Mesenchymal stem cell (in vitro differentiated cells and primary cell): ENCODE results near the gene SLC3A2. TPM values are rescaled to one million over a fixed set of nuclear protein-coding genes. Genes with fewer than 3 reads are reported as not detected.

Experiments
- DNase-seq: peaks from one replicate; pipeline ENCODE4 v3.0.0-alpha.2; 2013
- H2AFZ ChIP-seq: one replicate; pipeline ENCODE4 v1.6.1; 2013; ENCODE audit warnings: low read depth, mild to moderate bottlenecking, control low read depth, inconsistent platforms, low read length, moderate library complexity
- H2AK5ac ChIP-seq: 2 replicates; pipeline ENCODE4 v1.6.1; 2013; ENCODE audit warnings: low read length, moderate library complexity, mild to moderate bottlenecking, inconsistent platforms; ENCODE audit not compliant: severe bottlenecking
- H2BK120ac ChIP-seq: one replicate; pipeline ENCODE4 v1.6.1; 2013; ENCODE audit warnings: low read depth, mild to moderate bottlenecking, inconsistent platforms, low read length, moderate library complexity
- H2BK12ac ChIP-seq, 2 experiments: one replicate each; pipeline ENCODE4 v1.6.1; 2013; ENCODE audit warnings: inconsistent platforms in 2 of 2, low read length in 2 of 2, mild to moderate bottlenecking in 2 of 2, moderate library complexity in 2 of 2, control low read depth in 1 of 2
- H2BK15ac ChIP-seq: one replicate; pipeline ENCODE4 v1.6.1; 2013; ENCODE audit warnings: mild to moderate bottlenecking, low read depth, inconsistent platforms; ENCODE audit not compliant: poor library complexity, severe bottlenecking
- H2BK5ac ChIP-seq: 2 replicates; pipeline ENCODE4 v1.6.1; 2013; ENCODE audit warnings: low read depth, mild to moderate bottlenecking, low read length, control low read depth, inconsistent platforms; ENCODE audit not compliant: poor library complexity, severe bottlenecking
- H3K14ac ChIP-seq, 2 experiments: one replicate each; pipeline ENCODE4 v1.6.1; 2013; ENCODE audit warnings: inconsistent platforms in 2 of 2, low read length in 2 of 2, control low read depth in 1 of 2, mild to moderate bottlenecking in 1 of 2, moderate library complexity in 1 of 2
- H3K18ac ChIP-seq, 2 experiments: one replicate each; pipeline ENCODE4 v1.6.1; 2013; ENCODE audit warnings: inconsistent platforms in 2 of 2, low read length in 2 of 2, control low read depth in 1 of 2, low read depth in 1 of 2, mild to moderate bottlenecking in 1 of 2
- H3K23ac ChIP-seq, 2 experiments: one replicate each; pipeline ENCODE4 v1.6.1; 2013; ENCODE audit warnings: inconsistent platforms in 2 of 2, low read length in 2 of 2, mild to moderate bottlenecking in 2 of 2, moderate library complexity in 2 of 2, control low read depth in 1 of 2
- H3K27ac ChIP-seq: 2 replicates; pipeline ENCODE4 v1.5.1; 2013; ENCODE audit warnings: mild to moderate bottlenecking, moderate library complexity, low read length, control low read depth, inconsistent platforms; ENCODE audit not compliant: poor library complexity, severe bottlenecking
- H3K27me3 ChIP-seq, 2 experiments: 2 replicates each; pipeline versions ENCODE4 v1.6.1 to v1.7.0; 2013; ENCODE audit warnings: low read length in 2 of 2, mild to moderate bottlenecking in 2 of 2, moderate library complexity in 2 of 2, control low read depth in 1 of 2, inconsistent platforms in 1 of 2; ENCODE audit not compliant: control insufficient read depth in 1 of 2, insufficient read depth in 1 of 2
- H3K36me3 ChIP-seq, 2 experiments: 2 replicates each; pipeline versions ENCODE4 v1.6.1 to v1.7.0; 2013; ENCODE audit warnings: low read length in 2 of 2, control low read depth in 1 of 2, inconsistent platforms in 1 of 2, low read depth in 1 of 2, mild to moderate bottlenecking in 1 of 2; ENCODE audit not compliant: insufficient read depth in 2 of 2, control insufficient read depth in 1 of 2
- H3K4ac ChIP-seq, 2 experiments: one replicate each; pipeline ENCODE4 v1.6.1; 2013; ENCODE audit warnings: inconsistent platforms in 2 of 2, low read length in 2 of 2, mild to moderate bottlenecking in 2 of 2, moderate library complexity in 2 of 2, control low read depth in 1 of 2, low read depth in 1 of 2
- H3K4me1 ChIP-seq: 2 replicates; pipeline ENCODE4 v1.6.1; 2013; ENCODE audit warnings: low read depth, low read length, control low read depth; ENCODE audit not compliant: control insufficient read depth, insufficient read depth
- H3K4me2 ChIP-seq: 2 replicates; pipeline ENCODE4 v1.6.1; 2013; ENCODE audit warnings: low read length, mild to moderate bottlenecking, inconsistent platforms; ENCODE audit not compliant: poor library complexity, severe bottlenecking
- H3K4me3 ChIP-seq, 2 experiments: 2 replicates each; pipeline versions ENCODE4 v1.5.1 to v1.7.0; 2013; ENCODE audit warnings: low read length in 2 of 2, mild to moderate bottlenecking in 2 of 2, control low read depth in 1 of 2, low read depth in 1 of 2; ENCODE audit not compliant: insufficient read depth in 1 of 2
- H3K79me1 ChIP-seq: replicated peaks from 2 replicates; pipeline ENCODE4 v1.6.1; 2013; ENCODE audit warnings: mild to moderate bottlenecking, control low read depth, low read length, inconsistent platforms; ENCODE audit not compliant: poor library complexity, severe bottlenecking
- H3K9ac ChIP-seq: 2 replicates; pipeline ENCODE4 v1.7.0; 2013; ENCODE audit warnings: mild to moderate bottlenecking, low read length, moderate library complexity
- H3K9me3 ChIP-seq: 2 replicates; pipeline ENCODE4 v1.7.0; 2013; ENCODE audit warnings: mild to moderate bottlenecking, low read length; ENCODE audit not compliant: control insufficient read depth
- H4K8ac ChIP-seq: one replicate; pipeline ENCODE4 v1.6.1; 2013; ENCODE audit warnings: inconsistent platforms, mild to moderate bottlenecking, low read length, moderate library complexity
- H4K91ac ChIP-seq: one replicate; pipeline ENCODE4 v1.6.1; 2013; ENCODE audit warnings: mild to moderate bottlenecking, low read length, inconsistent platforms
- WGBS: methylation state at CpG from one replicate; pipeline ENCODE4 v1.1.7; 2013; ENCODE audit warnings: mixed read lengths; 5-methylcytosine and 5-hydroxymethylcytosine counted together
- polyA plus RNA-seq, 2 experiments: library from polyadenylated mRNA; stranded (reverse); fragments of 200-250 nt; gene quantifications; one replicate each; pipeline ENCODE4 v1.2.3, GENCODE V29; 2013

The SLC3A2 gene
- polyA plus RNA-seq (2013, experiment 1 of 2): 107 TPM
- polyA plus RNA-seq (2013, experiment 2 of 2): 99.1 TPM

DNA sequence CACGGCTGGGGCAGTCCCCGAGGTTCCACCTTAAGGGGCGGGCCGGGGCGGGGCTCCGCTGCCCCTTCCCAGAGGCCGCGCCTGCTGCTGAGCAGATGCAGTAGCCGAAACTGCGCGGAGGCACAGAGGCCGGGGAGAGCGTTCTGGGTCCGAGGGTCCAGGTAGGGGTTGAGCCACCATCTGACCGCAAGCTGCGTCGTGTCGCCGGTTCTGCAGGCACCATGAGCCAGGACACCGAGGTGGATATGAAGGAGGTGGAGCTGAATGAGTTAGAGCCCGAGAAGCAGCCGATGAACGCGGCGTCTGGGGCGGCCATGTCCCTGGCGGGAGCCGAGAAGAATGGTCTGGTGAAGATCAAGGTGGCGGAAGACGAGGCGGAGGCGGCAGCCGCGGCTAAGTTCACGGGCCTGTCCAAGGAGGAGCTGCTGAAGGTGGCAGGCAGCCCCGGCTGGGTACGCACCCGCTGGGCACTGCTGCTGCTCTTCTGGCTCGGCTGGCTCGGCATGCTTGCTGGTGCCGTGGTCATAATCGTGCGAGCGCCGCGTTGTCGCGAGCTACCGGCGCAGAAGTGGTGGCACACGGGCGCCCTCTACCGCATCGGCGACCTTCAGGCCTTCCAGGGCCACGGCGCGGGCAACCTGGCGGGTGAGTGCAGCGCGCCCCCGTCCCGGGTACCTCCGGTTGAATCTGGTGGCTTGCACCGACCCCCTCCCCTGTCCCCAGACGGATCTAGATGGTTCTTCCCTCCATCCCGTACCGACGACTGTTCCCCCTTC lies at the start of gene SLC3A2:
Gene SLC3A2, plus strand, starts transcription at position 94 of the 776 bp plus-strand sequence. Its CDS starts 128 bp downstream, at position 222.
- peak; percentile 88 for DNase-seq
- H4K91ac ChIP-seq: peak within 1 kb of the TSS; percentile 100
- peak within 1 kb of the TSS in 1 of 2 experiments; percentile 93 for H2BK12ac ChIP-seq
- H2BK15ac ChIP-seq: peak within 1 kb of the TSS; percentile 82
- peak within 1 kb of the TSS; percentile 74 for H3K4me2 ChIP-seq
- no peaks in the 10 kb centered on the region for H3K27me3 ChIP-seq
- peaks cover 12% of the 10 kb centered on the region for H3K79me1 ChIP-seq
- H2BK5ac ChIP-seq: peak within 1 kb of the TSS; percentile 58
- peak within 1 kb of the TSS; percentile 97 for H4K8ac ChIP-seq
- peak within 1 kb of the TSS; percentile 91 to 100 for H3K4ac ChIP-seq
- H2BK120ac ChIP-seq: peak within 1 kb of the TSS; percentile 97
- peaks cover 17% of the 10 kb centered on the region for H3K4me1 ChIP-seq
- H3K36me3 ChIP-seq: peaks cover 27 to 42% of the 10 kb centered on the region in 2 experiments
- H3K4me3 ChIP-seq: peak within 1 kb of the TSS; percentile 95 to 99
- H2AFZ ChIP-seq: no peak within 1 kb of the TSS
- H3K14ac ChIP-seq: peak within 1 kb of the TSS; percentile 62 to 98
- H3K9me3 ChIP-seq: no peaks in the 10 kb centered on the region
- peak within 1 kb of the TSS; percentile 95 to 100 for H3K18ac ChIP-seq
- H3K23ac ChIP-seq: peak within 1 kb of the TSS in 1 of 2 experiments; percentile 88
- under 1% methylated on average over 56 of the region's 69 CpGs for WGBS
- peak within 1 kb of the TSS; percentile 72 for H2AK5ac ChIP-seq
- H3K9ac ChIP-seq: peak within 1 kb of the TSS; percentile 100
- H3K27ac ChIP-seq: peak within 1 kb of the TSS; percentile 98

GRCh38 chr11:62830904-62831519 lies 49.7 kb upstream of the SLC3A2 start:
- Histone ChIP-seq H4K91ac (no peak overlapping the region), H3K79me1 (peaks cover 19% of the 10 kb centered on the region), H3K14ac (peak overlapping the region in 1 of 2 experiments; percentile 31), H3K18ac (peak overlapping the region; percentile 69 to 71), H3K4me3 (peak overlapping the region; percentile 68 to 98), H3K23ac (peak overlapping the region in 1 of 2 experiments; percentile 87), H2AK5ac (no peak overlapping the region), H3K9ac (peak overlapping the region; percentile 98), H3K27me3 (no peaks in the 10 kb centered on the region), H2BK12ac (peak overlapping the region in 1 of 2 experiments; percentile 17), H3K4me2 (peak overlapping the region; percentile 91), H2BK120ac (peak overlapping the region; percentile 77), H3K36me3 (peaks cover 50 to 52% of the 10 kb centered on the region in 2 experiments), H3K27ac (peak overlapping the region; percentile 79), H3K4ac (peak overlapping the region; percentile 19 to 25), H3K4me1 (peaks cover 17% of the 10 kb centered on the region), H2AFZ (no peak overlapping the region), H3K9me3 (no peaks in the 10 kb centered on the region), H4K8ac (no peak overlapping the region), H2BK15ac (no peak overlapping the region), H2BK5ac (no peak overlapping the region)
- no peak for DNase-seq
- 0% methylated on average over 25 of the region's 33 CpGs for WGBS

DNA sequence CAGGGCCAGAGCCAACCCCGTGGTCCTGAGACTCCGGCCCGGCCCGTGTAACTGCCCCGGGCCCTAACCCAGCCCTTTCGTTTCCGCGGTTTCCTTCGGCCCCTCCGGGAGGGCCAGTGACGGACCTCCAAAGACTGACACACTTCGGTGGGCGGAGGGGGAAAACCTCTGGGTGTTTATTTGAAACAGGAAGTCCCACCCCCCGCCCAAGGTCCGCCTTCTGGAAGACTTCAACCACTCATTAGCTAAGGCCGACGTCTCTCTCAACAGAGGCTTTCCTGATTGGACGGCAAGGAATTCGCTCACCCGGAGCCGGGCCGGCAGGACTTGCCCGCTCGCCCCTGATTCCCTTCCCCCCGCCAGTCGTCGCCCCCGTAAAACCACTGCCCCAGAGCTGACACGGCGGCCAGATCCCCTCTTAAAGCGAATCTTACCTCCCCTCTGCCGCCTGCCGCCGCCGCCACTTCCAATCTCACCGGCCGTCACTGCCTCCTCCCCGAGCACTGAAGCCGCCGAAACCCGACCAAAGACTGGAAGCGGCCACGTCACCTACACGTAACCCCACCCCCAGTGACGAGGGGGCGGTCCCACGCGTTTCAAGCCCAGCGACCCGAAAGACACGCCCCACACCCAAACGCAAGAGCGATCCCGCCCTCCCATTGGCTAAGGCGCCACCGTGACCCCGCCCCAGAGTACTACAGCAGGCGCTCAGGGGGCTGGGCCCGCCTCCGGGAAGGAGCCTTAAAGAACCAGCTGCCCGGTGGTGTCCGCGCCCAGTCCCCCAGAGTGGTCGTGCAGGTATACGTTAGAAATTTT lies 49.0 kb upstream of the SLC3A2 start, which contains the start of gene STX5:
Gene STX5, minus strand, starts transcription at position 532 of the 816 bp plus-strand sequence. CDS start 808 bp downstream, outside the sequence.
- Histone ChIP-seq H2BK5ac (peak within 1 kb of the TSS; percentile 83), H3K14ac (peak within 1 kb of the TSS in 1 of 2 experiments; percentile 88), H3K4me3 (peak within 1 kb of the TSS; percentile 85 to 98), H3K79me1 (peaks cover 23% of the 10 kb centered on the region), H3K18ac (peak within 1 kb of the TSS; percentile 88 to 90), H3K4me2 (peak within 1 kb of the TSS; percentile 91), H3K9ac (peak within 1 kb of the TSS; percentile 98), H2BK15ac (peak within 1 kb of the TSS; percentile 88), H3K27me3 (no peaks in the 10 kb centered on the region), H3K36me3 (peaks cover 48 to 56% of the 10 kb centered on the region in 2 experiments), H3K23ac (peak within 1 kb of the TSS in 1 of 2 experiments; percentile 87), H2BK120ac (peak within 1 kb of the TSS; percentile 84), H3K9me3 (no peaks in the 10 kb centered on the region), H3K4ac (peak within 1 kb of the TSS; percentile 48 to 93), H2AFZ (peak within 1 kb of the TSS; percentile 96), H4K8ac (peak within 1 kb of the TSS; percentile 98), H2AK5ac (no peak within 1 kb of the TSS), H2BK12ac (peak within 1 kb of the TSS in 1 of 2 experiments; percentile 75), H3K27ac (peak within 1 kb of the TSS; percentile 82), H3K4me1 (peaks cover 17% of the 10 kb centered on the region), H4K91ac (peak within 1 kb of the TSS; percentile 96)
- peak; percentile 99 for DNase-seq
- under 1% methylated on average over 58 of the region's 65 CpGs for WGBS
